ENCODE results near the gene APP.

Gene APP

DNA sequence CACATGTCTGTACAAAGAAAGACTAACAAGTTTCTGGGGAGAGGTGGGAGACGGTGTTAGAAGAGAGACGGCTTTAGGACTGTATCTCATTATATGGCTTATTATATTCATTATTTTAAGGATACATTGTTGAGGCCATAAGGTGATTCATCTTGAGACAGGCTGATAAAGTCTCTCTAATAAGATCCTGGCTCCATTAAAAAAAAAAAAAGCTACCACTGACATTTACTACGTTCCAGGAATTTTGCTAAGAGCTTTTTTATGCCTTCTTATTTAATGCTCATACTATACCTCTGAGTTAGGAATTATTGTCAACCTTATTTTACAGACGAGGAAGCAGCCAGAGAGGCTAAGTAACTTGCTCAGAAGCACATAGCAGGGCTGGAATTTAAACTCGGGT is 262.1 kb downstream of the APP start:
- peaks cover 2% of the 10 kb centered on the region; the same call in 1 of the 2 replicates for H3K36me3 ChIP-seq (ENCODE audit: insufficient read depth, low read length)
- peaks cover under 1% of the 10 kb centered on the region for H3K4me1 ChIP-seq (ENCODE audit: control insufficient read depth, insufficient read depth, low read length, unreplicated experiment)
- no peak overlapping the region for H3K4me3 ChIP-seq (ENCODE audit: low read depth, low read length)
- H3K27ac ChIP-seq (ENCODE audit: low read depth, low read length): no peak overlapping the region
- H2AFZ ChIP-seq (ENCODE audit: low read length, unreplicated experiment): no peak overlapping the region
- no peaks in the 10 kb centered on the region for H3K79me2 ChIP-seq (ENCODE audit: control insufficient read depth, insufficient read depth, low read length, unreplicated experiment)
- H3K27me3 ChIP-seq (ENCODE audit: insufficient read depth, low read length): no peaks in the 10 kb centered on the region

DNA sequence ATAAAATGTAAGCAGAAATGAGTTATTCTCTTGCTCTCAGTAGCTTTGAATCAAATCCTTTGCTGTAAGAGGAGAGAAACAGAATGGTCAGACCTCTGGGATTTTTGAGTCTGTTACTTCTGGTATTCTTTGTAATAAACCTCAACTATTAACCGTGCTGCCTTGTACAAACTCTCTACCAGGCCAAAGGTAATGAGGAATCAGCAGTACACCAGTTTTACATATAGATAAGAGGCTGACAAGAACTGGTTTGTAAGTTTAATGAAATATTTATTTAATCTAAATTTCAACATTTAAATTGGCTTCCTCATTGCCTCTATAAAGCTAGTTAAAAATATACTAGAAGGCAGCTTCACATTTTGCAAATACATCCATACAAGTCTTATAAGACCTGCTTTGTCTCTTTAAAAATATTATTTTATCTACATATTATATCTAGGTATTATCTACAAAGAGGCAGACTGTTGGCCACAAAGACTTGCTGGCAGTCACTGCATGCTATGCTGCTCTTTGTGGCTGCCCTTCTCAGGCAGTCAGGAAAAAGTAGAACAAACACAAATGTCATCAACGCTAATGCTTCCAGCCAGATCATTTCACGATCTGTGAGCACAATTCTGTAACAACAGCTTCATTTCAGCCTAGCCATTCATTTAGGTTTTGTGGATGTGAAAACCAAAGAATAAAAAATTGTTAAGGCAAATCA is 262.8 kb downstream of the APP start:
- no peaks in the 10 kb centered on the region for H3K27me3 ChIP-seq (ENCODE audit: insufficient read depth, low read length)
- H3K27ac ChIP-seq (ENCODE audit: low read depth, low read length): no peak overlapping the region
- H3K79me2 ChIP-seq (ENCODE audit: control insufficient read depth, insufficient read depth, low read length, unreplicated experiment): no peaks in the 10 kb centered on the region
- H3K4me3 ChIP-seq (ENCODE audit: low read depth, low read length): no peak overlapping the region
- H3K36me3 ChIP-seq (ENCODE audit: insufficient read depth, low read length): peaks cover 3% of the 10 kb centered on the region; the same call in 1 of the 2 replicates
- H3K4me1 ChIP-seq (ENCODE audit: control insufficient read depth, insufficient read depth, low read length, unreplicated experiment): no peaks in the 10 kb centered on the region
- no peak overlapping the region for H2AFZ ChIP-seq (ENCODE audit: low read length, unreplicated experiment)

DNA sequence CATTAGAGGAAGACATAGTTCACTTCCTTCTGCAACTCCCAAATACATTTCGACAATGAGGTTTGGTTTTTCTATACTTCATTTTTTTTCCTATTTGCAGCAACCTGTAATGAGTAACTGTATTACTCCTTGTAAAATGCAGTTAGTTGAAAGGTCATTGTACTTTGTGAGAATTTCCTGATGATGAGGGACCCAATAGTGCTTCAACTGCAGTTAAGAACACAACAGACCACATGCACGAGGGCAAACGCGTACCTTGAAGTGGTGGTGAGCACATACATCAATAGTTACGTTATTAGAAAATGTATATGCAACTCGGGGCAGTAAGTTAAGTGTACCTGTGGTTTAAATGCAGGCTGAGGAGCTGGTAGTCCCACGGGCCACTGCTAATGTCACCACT is 264.0 kb downstream of the APP start:
- Histone ChIP-seq H3K27ac (ENCODE audit: low read depth, low read length) (no peak overlapping the region), H3K79me2 (ENCODE audit: control insufficient read depth, insufficient read depth, low read length, unreplicated experiment) (no peaks in the 10 kb centered on the region), H3K36me3 (ENCODE audit: insufficient read depth, low read length) (peaks cover 6% of the 10 kb centered on the region; the same call in 1 of the 2 replicates), H3K4me3 (ENCODE audit: low read depth, low read length) (no peak overlapping the region), H3K27me3 (ENCODE audit: insufficient read depth, low read length) (no peaks in the 10 kb centered on the region), H2AFZ (ENCODE audit: low read length, unreplicated experiment) (no peak overlapping the region), H3K4me1 (ENCODE audit: control insufficient read depth, insufficient read depth, low read length, unreplicated experiment) (peaks cover 7% of the 10 kb centered on the region)

DNA sequence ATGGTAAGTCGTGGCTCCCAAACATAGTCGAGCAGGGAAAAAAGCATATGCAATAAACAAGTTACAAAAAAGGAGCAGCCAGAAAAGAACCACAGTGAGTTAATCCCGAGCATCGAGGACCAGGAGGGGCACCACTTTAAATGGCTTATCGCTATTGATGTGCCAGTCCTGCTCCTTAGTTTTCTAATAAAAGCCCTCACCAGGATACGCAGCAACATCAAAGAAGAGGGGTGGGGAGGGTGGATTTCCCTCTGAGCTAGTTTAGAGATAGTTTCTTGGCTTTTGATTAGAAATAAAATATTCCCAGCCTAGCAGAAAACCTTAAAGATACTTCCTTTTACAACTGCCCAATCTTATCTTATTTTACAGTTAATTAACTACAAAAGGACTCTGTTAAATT is 265.4 kb downstream of the APP start:
- H3K4me1 ChIP-seq (ENCODE audit: control insufficient read depth, insufficient read depth, low read length, unreplicated experiment): peaks cover 12% of the 10 kb centered on the region
- H2AFZ ChIP-seq (ENCODE audit: low read length, unreplicated experiment): no peak overlapping the region
- H3K27ac ChIP-seq (ENCODE audit: low read depth, low read length): no peak overlapping the region
- peaks cover 6% of the 10 kb centered on the region; the same call in 1 of the 2 replicates for H3K36me3 ChIP-seq (ENCODE audit: insufficient read depth, low read length)
- H3K79me2 ChIP-seq (ENCODE audit: control insufficient read depth, insufficient read depth, low read length, unreplicated experiment): no peaks in the 10 kb centered on the region
- H3K27me3 ChIP-seq (ENCODE audit: insufficient read depth, low read length): no peaks in the 10 kb centered on the region
- H3K4me3 ChIP-seq (ENCODE audit: low read depth, low read length): no peak overlapping the region

DNA sequence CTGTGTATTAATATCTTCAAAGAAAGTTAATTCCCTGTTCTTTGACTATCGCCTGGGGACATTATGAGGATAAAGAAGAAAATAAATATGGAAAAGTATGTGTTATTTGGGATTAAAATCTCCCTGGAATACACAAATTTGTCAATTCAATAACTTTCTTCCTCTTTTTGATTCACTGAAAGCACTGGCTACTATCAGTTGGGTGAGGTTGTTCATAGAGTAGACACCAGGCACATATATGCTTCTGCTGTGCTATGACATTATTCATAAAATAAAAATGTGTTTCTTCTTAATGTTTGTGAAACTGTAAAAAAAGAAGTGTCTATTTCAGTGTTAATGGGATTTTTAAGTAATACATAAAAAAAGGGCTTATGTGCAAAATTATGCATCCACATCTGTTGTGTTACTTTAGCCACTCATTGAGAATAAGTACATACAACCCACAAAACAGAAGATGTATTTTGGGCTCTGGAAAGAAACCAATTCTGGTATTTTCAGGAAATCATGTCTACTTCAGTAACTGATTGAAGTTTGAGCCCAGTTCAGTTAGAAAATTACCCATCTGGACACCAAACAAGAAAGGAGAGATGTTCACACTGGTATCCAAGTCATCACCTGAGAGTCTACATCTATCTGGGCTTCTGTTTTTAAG is 266.4 kb downstream of the APP start:
- H3K27ac ChIP-seq (ENCODE audit: low read depth, low read length): no peak overlapping the region
- H3K4me3 ChIP-seq (ENCODE audit: low read depth, low read length): no peak overlapping the region
- H3K79me2 ChIP-seq (ENCODE audit: control insufficient read depth, insufficient read depth, low read length, unreplicated experiment): no peaks in the 10 kb centered on the region
- H3K4me1 ChIP-seq (ENCODE audit: control insufficient read depth, insufficient read depth, low read length, unreplicated experiment): peaks cover 14% of the 10 kb centered on the region
- no peaks in the 10 kb centered on the region for H3K27me3 ChIP-seq (ENCODE audit: insufficient read depth, low read length)
- no peak overlapping the region for H2AFZ ChIP-seq (ENCODE audit: low read length, unreplicated experiment)
- H3K36me3 ChIP-seq (ENCODE audit: insufficient read depth, low read length): peaks cover 6% of the 10 kb centered on the region; the same call in 1 of the 2 replicates

DNA sequence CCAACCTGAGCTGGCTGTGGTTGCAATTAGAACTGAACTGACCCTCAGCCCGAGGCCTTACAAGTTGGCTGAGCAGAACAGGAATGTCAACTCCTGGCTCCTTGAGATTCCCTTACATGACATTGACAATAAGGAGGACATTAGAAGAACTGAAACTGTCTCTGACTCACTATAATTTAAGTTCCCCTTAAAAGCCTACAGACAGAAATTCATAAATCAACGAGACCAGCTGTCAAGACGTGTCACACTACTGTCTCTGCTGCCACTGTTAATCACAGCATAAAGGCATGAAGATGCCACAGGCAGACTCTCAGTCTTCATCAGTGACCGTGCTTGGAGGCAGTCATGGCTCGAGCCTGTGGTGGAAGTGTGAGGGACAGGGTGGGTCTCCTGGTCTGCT is 267.0 kb downstream of the APP start:
- Histone ChIP-seq H3K4me3 (ENCODE audit: low read depth, low read length) (no peak overlapping the region), H3K36me3 (ENCODE audit: insufficient read depth, low read length) (peaks cover 6% of the 10 kb centered on the region; the same call in 1 of the 2 replicates), H3K27ac (ENCODE audit: low read depth, low read length) (no peak overlapping the region), H3K27me3 (ENCODE audit: insufficient read depth, low read length) (no peaks in the 10 kb centered on the region), H2AFZ (ENCODE audit: low read length, unreplicated experiment) (no peak overlapping the region), H3K4me1 (ENCODE audit: control insufficient read depth, insufficient read depth, low read length, unreplicated experiment) (peaks cover 20% of the 10 kb centered on the region), H3K79me2 (ENCODE audit: control insufficient read depth, insufficient read depth, low read length, unreplicated experiment) (no peaks in the 10 kb centered on the region)

DNA sequence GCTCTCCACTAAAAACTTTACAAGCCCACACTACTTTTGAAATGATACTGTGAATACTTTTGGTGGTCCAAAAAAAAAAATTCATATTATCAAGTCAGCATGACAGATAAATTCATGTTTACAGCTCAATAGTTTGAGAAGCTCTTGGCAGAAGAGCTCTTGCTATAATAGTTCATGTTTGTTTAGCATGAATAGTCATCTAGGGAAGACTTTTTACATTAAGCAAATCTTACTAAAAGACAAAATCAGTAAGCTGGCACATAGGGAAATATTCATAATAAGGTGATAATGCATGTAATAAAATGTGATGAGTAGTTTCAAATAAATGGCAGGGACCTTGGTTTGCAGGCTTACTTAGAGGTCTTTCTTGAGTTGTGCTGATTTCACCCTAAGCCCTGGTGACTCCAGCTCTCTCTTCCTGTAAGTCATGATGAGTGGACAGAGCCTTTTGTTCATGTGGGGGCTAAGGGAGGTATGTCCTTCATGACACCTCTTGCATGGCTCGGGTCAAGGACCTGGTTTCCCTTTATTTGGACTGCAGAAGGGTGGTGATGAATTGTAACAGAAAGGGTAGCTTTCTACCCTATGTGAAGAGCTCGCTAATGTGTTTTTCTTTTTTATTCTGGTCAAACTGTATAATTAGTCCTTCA is 269.1 kb downstream of the APP start:
- Histone ChIP-seq H3K27me3 (ENCODE audit: insufficient read depth, low read length) (no peaks in the 10 kb centered on the region), H2AFZ (ENCODE audit: low read length, unreplicated experiment) (no peak overlapping the region), H3K4me3 (ENCODE audit: low read depth, low read length) (no peak overlapping the region), H3K79me2 (ENCODE audit: control insufficient read depth, insufficient read depth, low read length, unreplicated experiment) (no peaks in the 10 kb centered on the region), H3K27ac (ENCODE audit: low read depth, low read length) (no peak overlapping the region), H3K36me3 (ENCODE audit: insufficient read depth, low read length) (peaks cover 6% of the 10 kb centered on the region; the same call in 1 of the 2 replicates), H3K4me1 (ENCODE audit: control insufficient read depth, insufficient read depth, low read length, unreplicated experiment) (peaks cover 24% of the 10 kb centered on the region)

DNA sequence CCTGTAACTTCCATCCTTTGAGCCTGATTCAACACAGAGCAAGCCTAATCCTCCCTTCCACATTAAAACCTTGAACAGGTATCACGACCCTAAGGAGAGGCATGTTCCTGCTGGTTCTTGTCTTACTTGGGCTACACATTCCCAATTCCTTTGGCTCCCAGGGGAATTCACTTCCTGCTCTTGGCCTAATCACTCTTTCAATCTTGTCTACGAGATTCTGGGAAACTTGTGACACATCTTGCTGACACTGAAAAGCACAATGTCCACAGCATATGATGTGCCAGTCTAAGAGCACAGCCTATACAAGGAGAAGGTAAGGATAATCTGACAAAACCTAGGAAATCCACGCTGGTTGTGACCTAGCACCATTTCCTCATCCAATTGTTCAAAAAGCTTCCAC is 271.9 kb downstream of the APP start:
- Histone ChIP-seq H3K79me2 (ENCODE audit: control insufficient read depth, insufficient read depth, low read length, unreplicated experiment) (no peaks in the 10 kb centered on the region), H3K27ac (ENCODE audit: low read depth, low read length) (no peak overlapping the region), H3K4me1 (ENCODE audit: control insufficient read depth, insufficient read depth, low read length, unreplicated experiment) (peaks cover 24% of the 10 kb centered on the region), H3K36me3 (ENCODE audit: insufficient read depth, low read length) (peaks cover 11% of the 10 kb centered on the region; the same call in 1 of the 2 replicates), H3K4me3 (ENCODE audit: low read depth, low read length) (no peak overlapping the region), H3K27me3 (ENCODE audit: insufficient read depth, low read length) (no peaks in the 10 kb centered on the region), H2AFZ (ENCODE audit: low read length, unreplicated experiment) (no peak overlapping the region)

DNA sequence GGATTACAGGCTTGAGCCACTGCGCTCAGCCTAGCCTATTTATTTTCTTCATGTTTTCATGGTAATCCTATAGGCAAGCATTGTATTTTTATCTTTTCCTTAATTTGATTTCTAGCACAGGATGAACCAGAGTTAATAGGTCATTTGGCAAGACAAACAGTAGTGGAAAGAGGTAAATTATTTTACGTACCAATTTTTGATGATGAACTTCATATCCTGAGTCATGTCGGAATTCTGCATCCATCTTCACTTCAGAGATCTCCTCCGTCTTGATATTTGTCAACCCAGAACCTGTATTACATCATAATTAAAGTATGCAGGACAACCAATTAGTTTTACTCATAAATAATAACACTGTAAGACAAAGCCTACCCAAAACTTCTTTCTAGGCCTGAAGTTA is 273.2 kb downstream of the APP start:
- Histone ChIP-seq H3K79me2 (ENCODE audit: control insufficient read depth, insufficient read depth, low read length, unreplicated experiment) (no peaks in the 10 kb centered on the region), H3K27ac (ENCODE audit: low read depth, low read length) (no peak overlapping the region), H3K27me3 (ENCODE audit: insufficient read depth, low read length) (no peaks in the 10 kb centered on the region), H3K4me3 (ENCODE audit: low read depth, low read length) (no peak overlapping the region), H2AFZ (ENCODE audit: low read length, unreplicated experiment) (no peak overlapping the region), H3K4me1 (ENCODE audit: control insufficient read depth, insufficient read depth, low read length, unreplicated experiment) (peaks cover 24% of the 10 kb centered on the region), H3K36me3 (ENCODE audit: insufficient read depth, low read length) (peaks cover 7% of the 10 kb centered on the region; the same call in 1 of the 2 replicates)

DNA sequence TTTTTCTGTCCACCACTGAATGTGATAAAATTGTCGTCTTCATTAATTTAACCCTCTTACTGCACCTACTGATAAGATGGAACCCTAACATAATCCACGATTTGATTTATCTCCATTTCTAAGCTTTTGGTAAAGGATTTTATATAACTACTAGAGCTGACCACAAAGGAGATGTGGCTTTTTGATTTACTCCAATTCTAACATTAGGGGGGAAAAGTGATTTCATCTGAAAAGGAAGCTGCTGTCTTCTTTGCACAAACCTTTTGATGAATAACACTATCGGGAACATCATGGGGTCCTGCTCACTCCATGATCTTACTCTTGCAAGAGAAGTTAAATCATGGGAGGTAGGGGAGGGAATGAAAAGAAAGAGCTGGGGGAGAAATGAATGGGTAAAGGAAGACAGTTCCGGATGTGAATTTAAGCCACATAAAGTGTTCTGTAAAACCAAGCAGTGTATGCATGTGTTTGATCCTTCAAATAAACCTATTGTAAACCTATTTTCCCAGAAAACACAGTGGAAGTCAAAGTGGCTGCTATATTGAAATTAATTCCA is 274.0 kb downstream of the APP start:
- H3K36me3 ChIP-seq (ENCODE audit: insufficient read depth, low read length): peaks cover 7% of the 10 kb centered on the region; the same call in 1 of the 2 replicates

More for the DNA sequence above, 274.0 kb downstream of the APP start:
- Histone ChIP-seq H3K27ac (ENCODE audit: low read depth, low read length) (no peak overlapping the region), H3K4me1 (ENCODE audit: control insufficient read depth, insufficient read depth, low read length, unreplicated experiment) (peaks cover 17% of the 10 kb centered on the region), H2AFZ (ENCODE audit: low read length, unreplicated experiment) (no peak overlapping the region), H3K4me3 (ENCODE audit: low read depth, low read length) (no peak overlapping the region), H3K27me3 (ENCODE audit: insufficient read depth, low read length) (no peaks in the 10 kb centered on the region), H3K79me2 (ENCODE audit: control insufficient read depth, insufficient read depth, low read length, unreplicated experiment) (no peaks in the 10 kb centered on the region)

All from ACC112 (cell line).